K562 (cell line): Measurements from ENCODE around the gene SVEP1. TPM values are rescaled to one million over a fixed set of nuclear protein-coding genes. Genes with fewer than 3 reads are reported as not detected.
A peak's percentile ranks its signal among the peaks of the same experiment; 100 is the strongest.

Source experiments
- polyA plus RNA-seq, 8 experiments: library from polyadenylated mRNA; depleted of rRNA in 4 of 8; stranded (reverse) in 5 of 8; unstranded in 3 of 8; fragments of >200 nt; fragmentation: Nextera tagmentation in 2 of 8; fragmentation: Illumina TruSeq in 1 of 8; extraction: Ambion mirVana in 2 of 8; extraction: Trizol in 1 of 8; gene quantifications; 2 replicates each; pipeline versions ENCODE4 v1.2.1 to v1.2.3, GENCODE V29; 2011 to 2014; ENCODE audit warnings: inconsistent platforms in 1 of 8, missing spikeins in 1 of 8
- total RNA-seq, 7 experiments: library from RNA; depleted of rRNA in 6 of 7; stranded (reverse); fragments of >200 nt in 6 of 7; fragmentation: Illumina TruSeq in 2 of 7; extraction: Trizol in 2 of 7; gene quantifications; 2 replicates each; pipeline versions ENCODE4 v1.2.1 to v1.2.3, GENCODE V29; 2011 to 2021; ENCODE audit warnings: low replicate concordance in 1 of 7
- TF ChIP-seq, protein P1 (sequence below), 2 experiments: fragments of 450-650 bp in 1 of 2; sonication (generic) in 1 of 2; formaldehyde crosslinking in 1 of 2; IDR thresholded peaks; 2 replicates each; pipeline versions ENCODE4 v1.7.1 to v1.9.0; 2016 to 2022; ENCODE audit warnings: inconsistent platforms in 1 of 2, mild to moderate bottlenecking in 1 of 2, missing genetic modification reagents in 1 of 2
- TF ChIP-seq, protein P2 (sequence below): sonication (generic); formaldehyde crosslinking; IDR thresholded peaks from 2 replicates; pipeline ENCODE4 v1.8.1; 2023; ENCODE audit warnings: mild to moderate bottlenecking, missing genetic modification reagents

Gene SVEP1
- total and polyA plus RNA-seq, 9 of the 15 experiments (the other 6 are each of a cell fraction or from before 2014, with no cell fraction given): 0.20 to 0.84 (median 0.43) TPM

- TF ChIP-seq, protein P1, sequence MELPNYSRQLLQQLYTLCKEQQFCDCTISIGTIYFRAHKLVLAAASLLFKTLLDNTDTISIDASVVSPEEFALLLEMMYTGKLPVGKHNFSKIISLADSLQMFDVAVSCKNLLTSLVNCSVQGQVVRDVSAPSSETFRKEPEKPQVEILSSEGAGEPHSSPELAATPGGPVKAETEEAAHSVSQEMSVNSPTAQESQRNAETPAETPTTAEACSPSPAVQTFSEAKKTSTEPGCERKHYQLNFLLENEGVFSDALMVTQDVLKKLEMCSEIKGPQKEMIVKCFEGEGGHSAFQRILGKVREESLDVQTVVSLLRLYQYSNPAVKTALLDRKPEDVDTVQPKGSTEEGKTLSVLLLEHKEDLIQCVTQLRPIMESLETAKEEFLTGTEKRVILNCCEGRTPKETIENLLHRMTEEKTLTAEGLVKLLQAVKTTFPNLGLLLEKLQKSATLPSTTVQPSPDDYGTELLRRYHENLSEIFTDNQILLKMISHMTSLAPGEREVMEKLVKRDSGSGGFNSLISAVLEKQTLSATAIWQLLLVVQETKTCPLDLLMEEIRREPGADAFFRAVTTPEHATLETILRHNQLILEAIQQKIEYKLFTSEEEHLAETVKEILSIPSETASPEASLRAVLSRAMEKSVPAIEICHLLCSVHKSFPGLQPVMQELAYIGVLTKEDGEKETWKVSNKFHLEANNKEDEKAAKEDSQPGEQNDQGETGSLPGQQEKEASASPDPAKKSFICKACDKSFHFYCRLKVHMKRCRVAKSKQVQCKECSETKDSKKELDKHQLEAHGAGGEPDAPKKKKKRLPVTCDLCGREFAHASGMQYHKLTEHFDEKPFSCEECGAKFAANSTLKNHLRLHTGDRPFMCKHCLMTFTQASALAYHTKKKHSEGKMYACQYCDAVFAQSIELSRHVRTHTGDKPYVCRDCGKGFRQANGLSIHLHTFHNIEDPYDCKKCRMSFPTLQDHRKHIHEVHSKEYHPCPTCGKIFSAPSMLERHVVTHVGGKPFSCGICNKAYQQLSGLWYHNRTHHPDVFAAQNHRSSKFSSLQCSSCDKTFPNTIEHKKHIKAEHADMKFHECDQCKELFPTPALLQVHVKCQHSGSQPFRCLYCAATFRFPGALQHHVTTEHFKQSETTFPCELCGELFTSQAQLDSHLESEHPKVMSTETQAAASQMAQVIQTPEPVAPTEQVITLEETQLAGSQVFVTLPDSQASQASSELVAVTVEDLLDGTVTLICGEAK (IDR thresholded peaks at IDR 0.05): peak; percentile 86
- TF ChIP-seq, protein P1 (CRISPR knock-in tag; IDR thresholded peaks at IDR 0.05): peak; percentile 52; the same call in 1 of the 2 replicates
- TF ChIP-seq, protein P2, sequence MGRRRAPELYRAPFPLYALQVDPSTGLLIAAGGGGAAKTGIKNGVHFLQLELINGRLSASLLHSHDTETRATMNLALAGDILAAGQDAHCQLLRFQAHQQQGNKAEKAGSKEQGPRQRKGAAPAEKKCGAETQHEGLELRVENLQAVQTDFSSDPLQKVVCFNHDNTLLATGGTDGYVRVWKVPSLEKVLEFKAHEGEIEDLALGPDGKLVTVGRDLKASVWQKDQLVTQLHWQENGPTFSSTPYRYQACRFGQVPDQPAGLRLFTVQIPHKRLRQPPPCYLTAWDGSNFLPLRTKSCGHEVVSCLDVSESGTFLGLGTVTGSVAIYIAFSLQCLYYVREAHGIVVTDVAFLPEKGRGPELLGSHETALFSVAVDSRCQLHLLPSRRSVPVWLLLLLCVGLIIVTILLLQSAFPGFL (CRISPR knock-in tag): no peak
Observed at GRCh38 chr9:110346325-110346724, 233.2 kb downstream of the SVEP1 start (continued).
